Measurements from ENCODE around the gene EFHC1. TPM values are rescaled to one million over a fixed set of nuclear protein-coding genes. Genes with fewer than 3 reads are reported as not detected.

EFHC1 gene
- polyA plus RNA-seq, 3 donors from 2014 or later: 3.9 to 6.6 (median 5.0) TPM

DNA sequence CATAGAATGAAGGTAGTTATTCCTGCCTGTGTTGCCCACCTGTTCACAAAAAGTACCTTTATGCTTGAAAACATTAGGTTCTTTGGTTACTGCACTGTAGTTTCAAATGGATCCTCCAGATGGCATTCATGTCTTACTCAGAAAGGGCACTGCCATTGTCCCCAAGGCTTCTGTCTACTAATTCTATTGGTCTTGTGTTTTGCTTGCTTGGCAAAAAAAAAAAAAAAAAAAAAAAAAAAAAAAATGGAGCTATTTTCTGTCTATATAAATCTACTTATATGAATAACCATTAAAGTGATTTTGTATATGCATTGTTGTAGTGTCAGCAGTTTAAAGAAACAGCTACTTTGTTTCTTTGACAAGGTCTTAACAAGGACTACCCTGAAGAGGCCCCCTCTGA lies 12.7 kb upstream of the EFHC1 start:
- H3K4me1 Mint-ChIP-seq: no peaks in the 10 kb centered on the region
- peak in 1 of 3 donors; percentile 22 for DNase-seq
- H3K27ac Mint-ChIP-seq: no peak overlapping the region
- H3K9me3 Mint-ChIP-seq: no peaks in the 10 kb centered on the region
- no peak overlapping the region for H3K4me3 Mint-ChIP-seq
- H3K36me3 Mint-ChIP-seq: peaks cover 0 to 21% (median 13%) of the 10 kb centered on the region in 3 donors
- no peaks in the 10 kb centered on the region for H3K27me3 Mint-ChIP-seq (ENCODE audit: low read depth in 3 of 3)

GRCh38 chr6:52409499-52409898 lies 10.6 kb upstream of the EFHC1 start:
- no peak for DNase-seq
- H3K9me3 Mint-ChIP-seq: peaks cover 0 to 1% (median 0%) of the 10 kb centered on the region in 6 donors
- H3K27me3 Mint-ChIP-seq (ENCODE audit: low read depth in 3 of 3): no peaks in the 10 kb centered on the region
- no peak overlapping the region for H3K4me3 Mint-ChIP-seq
- no peaks in the 10 kb centered on the region for H3K4me1 Mint-ChIP-seq
- H3K27ac Mint-ChIP-seq: no peak overlapping the region
- peaks cover 0 to 9% (median 4%) of the 10 kb centered on the region in 3 donors for H3K36me3 Mint-ChIP-seq

DNA sequence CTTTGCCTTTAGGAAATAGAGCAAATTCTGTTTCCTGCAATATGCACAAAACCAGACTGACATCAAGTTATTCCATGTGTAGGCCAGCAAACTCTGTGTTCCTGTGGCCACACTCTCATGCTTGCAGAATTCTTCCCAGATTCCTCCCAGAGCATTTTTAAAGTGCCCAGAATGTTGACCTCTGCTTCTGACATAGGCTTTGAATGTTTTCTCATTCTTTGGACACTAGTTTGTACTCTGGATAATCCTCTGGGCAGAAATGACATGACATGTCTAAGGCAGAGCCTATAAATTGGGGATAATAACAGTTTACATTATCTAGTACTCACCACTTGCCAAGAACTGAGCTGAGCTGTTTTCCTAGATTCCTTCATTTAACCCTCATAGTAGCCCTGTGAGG lies 9.2 kb upstream of the EFHC1 start:
- no peaks in the 10 kb centered on the region for H3K27me3 Mint-ChIP-seq (ENCODE audit: low read depth in 3 of 3)
- H3K4me3 Mint-ChIP-seq: no peak overlapping the region
- H3K4me1 Mint-ChIP-seq: peaks cover 0 to 3% of the 10 kb centered on the region in 2 donors
- H3K27ac Mint-ChIP-seq: no peak overlapping the region
- no peaks in the 10 kb centered on the region for H3K36me3 Mint-ChIP-seq
- DNase-seq: no peak
- peaks cover 0 to 1% (median 0%) of the 10 kb centered on the region in 6 donors for H3K9me3 Mint-ChIP-seq

DNA sequence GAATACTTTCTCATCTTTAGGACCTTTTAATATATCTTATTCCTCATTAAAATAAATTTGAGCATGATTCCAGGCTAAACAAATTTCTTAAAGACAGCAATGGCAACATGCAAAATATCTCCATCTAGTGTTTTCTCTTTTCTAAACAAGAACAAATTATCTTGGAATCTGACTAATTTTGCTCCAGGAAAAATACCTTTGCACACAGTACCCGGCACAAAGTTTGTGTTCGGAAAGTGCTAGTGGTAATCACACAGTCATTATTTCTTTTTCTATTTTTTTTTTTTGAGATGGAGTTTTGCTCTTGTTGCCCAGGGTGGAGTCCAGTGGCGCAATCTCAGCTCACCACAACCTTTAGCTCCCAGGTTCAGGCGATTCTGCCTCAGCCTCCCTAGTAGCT lies 8.2 kb upstream of the EFHC1 start:
- Mint-ChIP-seq H3K4me3 (no peak overlapping the region), H3K27me3 (ENCODE audit: low read depth in 3 of 3) (peaks cover 0 to 3% (median 0%) of the 10 kb centered on the region in 3 donors), H3K9me3 (peaks cover 0 to 1% (median 0%) of the 10 kb centered on the region in 6 donors), H3K4me1 (peaks cover 0 to 6% of the 10 kb centered on the region in 2 donors), H3K36me3 (no peaks in the 10 kb centered on the region), H3K27ac (no peak overlapping the region)
- DNase-seq: no peak

GRCh38 chr6:52415333-52415732 lies 4.8 kb upstream of the EFHC1 start:
- Mint-ChIP-seq H3K9me3 (peaks cover 0 to 1% (median 0%) of the 10 kb centered on the region in 6 donors), H3K4me3 (no peak overlapping the region), H3K36me3 (no peaks in the 10 kb centered on the region), H3K27me3 (ENCODE audit: low read depth in 3 of 3) (peaks cover 0 to 3% (median 2%) of the 10 kb centered on the region in 3 donors), H3K4me1 (peaks cover 0 to 10% of the 10 kb centered on the region in 2 donors), H3K27ac (no peak overlapping the region)
- no peak for DNase-seq

GRCh38 chr6:52415917-52416628 lies 4.1 kb upstream of the EFHC1 start:
- H3K36me3 Mint-ChIP-seq: no peaks in the 10 kb centered on the region
- peaks cover 0 to 3% (median 2%) of the 10 kb centered on the region in 3 donors for H3K27me3 Mint-ChIP-seq (ENCODE audit: low read depth in 3 of 3)
- peaks cover 0 to 10% of the 10 kb centered on the region in 2 donors for H3K4me1 Mint-ChIP-seq
- DNase-seq: no peak
- H3K4me3 Mint-ChIP-seq: no peak overlapping the region
- H3K27ac Mint-ChIP-seq: no peak overlapping the region
- peaks cover 0 to 1% (median 0%) of the 10 kb centered on the region in 6 donors for H3K9me3 Mint-ChIP-seq

DNA sequence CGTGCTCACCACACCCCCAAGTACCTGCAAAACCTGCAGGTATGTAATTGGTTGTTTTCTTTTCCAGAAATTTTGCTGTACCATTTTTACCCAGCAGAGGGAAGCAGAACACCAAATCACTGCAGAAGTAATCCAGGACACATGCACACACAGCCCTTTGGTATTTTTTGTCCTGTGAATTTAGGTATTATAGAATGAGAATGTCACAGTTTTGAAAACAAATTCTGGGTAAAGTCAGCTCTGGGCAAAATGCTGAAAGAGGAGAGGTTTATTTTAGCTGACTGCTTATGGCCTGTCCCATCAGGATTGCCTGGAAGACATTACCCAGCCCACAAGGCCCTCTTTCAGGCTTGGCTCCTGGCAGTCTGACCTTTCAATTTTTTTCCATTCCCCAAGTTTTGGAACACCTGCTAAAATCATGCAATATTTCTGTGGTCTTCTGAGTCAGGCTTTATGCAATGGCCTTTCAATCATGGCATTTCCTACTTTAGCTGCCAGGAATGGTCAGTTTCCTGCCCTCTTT lies 3.5 kb upstream of the EFHC1 start:
- Mint-ChIP-seq H3K27ac (no peak overlapping the region), H3K36me3 (no peaks in the 10 kb centered on the region), H3K4me1 (peaks cover 0 to 10% of the 10 kb centered on the region in 2 donors), H3K4me3 (no peak overlapping the region), H3K27me3 (ENCODE audit: low read depth in 3 of 3) (peaks cover 0 to 3% (median 2%) of the 10 kb centered on the region in 3 donors), H3K9me3 (peaks cover 0 to 1% (median 0%) of the 10 kb centered on the region in 6 donors)
- DNase-seq: peak; percentile 50 to 63 (median 55)

DNA sequence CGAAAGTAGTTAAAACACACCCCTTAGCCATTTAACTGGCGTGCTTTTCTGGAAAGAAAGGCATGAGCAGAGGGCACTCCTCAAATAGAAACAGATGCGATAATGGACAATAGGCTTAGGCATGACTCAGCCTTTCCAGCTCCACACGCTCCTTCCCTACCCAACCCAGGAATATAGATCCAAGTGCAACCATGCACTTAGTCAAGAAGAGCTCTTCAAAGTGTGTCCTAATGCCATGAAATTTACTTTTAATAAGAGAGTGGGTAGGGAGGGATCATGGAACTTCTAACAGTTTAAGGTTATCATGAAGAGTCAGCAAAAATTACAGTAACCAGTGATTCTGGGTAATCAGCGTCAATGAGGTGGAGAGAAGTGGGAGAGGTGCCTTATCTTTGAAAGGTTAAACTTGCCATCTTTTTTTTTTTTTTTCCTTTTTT lies 2.4 kb upstream of the EFHC1 start:
- H3K27me3 Mint-ChIP-seq (ENCODE audit: low read depth in 3 of 3): peaks cover 0 to 3% (median 2%) of the 10 kb centered on the region in 3 donors
- H3K9me3 Mint-ChIP-seq: peaks cover 0 to 1% (median 0%) of the 10 kb centered on the region in 6 donors
- H3K27ac Mint-ChIP-seq: no peak overlapping the region
- H3K4me1 Mint-ChIP-seq: peaks cover 0 to 10% of the 10 kb centered on the region in 2 donors
- H3K36me3 Mint-ChIP-seq: no peaks in the 10 kb centered on the region
- H3K4me3 Mint-ChIP-seq: peak overlapping the region in 2 of 5 donors; percentile 9 to 14
- DNase-seq: no peak

DNA sequence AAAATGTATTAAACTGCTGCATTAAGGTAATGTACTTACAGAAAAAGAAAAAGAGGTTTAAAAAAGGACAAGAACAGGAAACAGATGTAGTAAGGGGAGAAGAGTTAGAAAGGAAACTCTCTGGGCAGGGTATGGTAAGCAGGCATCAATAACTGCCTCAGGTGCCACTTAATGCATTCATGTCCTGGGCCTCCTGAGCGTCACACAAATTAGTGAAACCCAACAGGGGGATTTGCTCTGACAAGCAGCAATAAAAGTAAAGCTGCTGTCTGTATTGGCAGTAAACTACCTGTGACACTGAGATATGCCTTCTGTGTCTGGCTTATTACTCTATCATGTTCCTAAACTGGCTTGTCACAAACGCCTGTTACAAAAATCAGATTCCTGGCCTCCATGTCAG lies 1.5 kb upstream of the EFHC1 start:
- H3K9me3 Mint-ChIP-seq: peaks cover 0 to 1% (median 0%) of the 10 kb centered on the region in 6 donors
- H3K4me3 Mint-ChIP-seq: peak overlapping the region in 4 of 5 donors; percentile 15 to 59 (median 18)
- H3K27me3 Mint-ChIP-seq (ENCODE audit: low read depth in 3 of 3): peaks cover 0 to 3% (median 2%) of the 10 kb centered on the region in 3 donors
- H3K4me1 Mint-ChIP-seq: peaks cover 0 to 10% of the 10 kb centered on the region in 2 donors
- no peaks in the 10 kb centered on the region for H3K36me3 Mint-ChIP-seq
- no peak for DNase-seq
- no peak overlapping the region for H3K27ac Mint-ChIP-seq

DNA sequence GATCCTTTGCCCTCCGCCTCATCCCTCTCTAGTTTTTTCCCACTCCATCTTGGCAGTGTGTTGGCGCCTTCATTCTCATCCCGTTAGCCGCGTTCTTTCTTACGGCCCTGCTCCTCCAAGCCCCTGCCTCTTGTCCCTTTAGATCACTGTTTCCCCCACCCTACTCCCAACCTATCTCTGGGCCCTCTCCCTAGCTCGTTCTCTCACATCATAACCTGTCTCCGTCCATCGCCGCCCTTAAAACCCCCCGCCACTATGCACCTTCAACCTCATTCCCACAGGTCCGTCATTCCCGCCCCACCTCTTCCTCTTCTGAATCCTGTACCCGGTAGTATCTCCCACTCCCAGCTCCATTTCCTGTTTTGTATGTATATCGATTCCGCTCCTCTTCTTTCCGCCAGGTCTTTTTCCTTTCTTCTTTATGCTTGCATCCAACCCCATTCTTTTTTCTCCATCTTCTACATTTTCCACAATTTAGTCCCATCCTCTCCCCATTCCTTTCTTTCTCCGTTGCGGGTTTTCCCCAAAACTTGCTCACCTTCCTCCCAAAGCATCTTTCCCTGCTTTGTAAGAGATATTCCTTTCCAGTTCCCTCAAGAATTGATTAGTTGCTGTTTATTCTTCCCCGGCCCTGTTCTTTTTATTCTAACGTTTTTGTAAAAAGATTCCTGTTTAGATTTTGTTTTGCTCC lies 671 bp downstream of the EFHC1 start:
- Mint-ChIP-seq H3K27ac (no peak overlapping the region), H3K4me3 (no peak overlapping the region), H3K36me3 (no peaks in the 10 kb centered on the region), H3K27me3 (ENCODE audit: low read depth in 3 of 3) (peaks cover 0 to 3% (median 2%) of the 10 kb centered on the region in 3 donors), H3K9me3 (no peaks in the 10 kb centered on the region), H3K4me1 (peaks cover 0 to 7% of the 10 kb centered on the region in 2 donors)
- peak in 1 of 3 donors; percentile 12 for DNase-seq

- Mint-ChIP-seq H3K27me3 (ENCODE audit: low read depth in 3 of 3) (peaks cover 0 to 2% (median 0%) of the 10 kb centered on the region in 3 donors), H3K36me3 (no peaks in the 10 kb centered on the region), H3K27ac (no peak overlapping the region), H3K9me3 (no peaks in the 10 kb centered on the region), H3K4me1 (peaks cover 0 to 4% of the 10 kb centered on the region in 2 donors), H3K4me3 (no peak overlapping the region)
- DNase-seq: no peak
Measured at GRCh38 chr6:52422156-52422555, 2.0 kb downstream of the EFHC1 start.

DNA sequence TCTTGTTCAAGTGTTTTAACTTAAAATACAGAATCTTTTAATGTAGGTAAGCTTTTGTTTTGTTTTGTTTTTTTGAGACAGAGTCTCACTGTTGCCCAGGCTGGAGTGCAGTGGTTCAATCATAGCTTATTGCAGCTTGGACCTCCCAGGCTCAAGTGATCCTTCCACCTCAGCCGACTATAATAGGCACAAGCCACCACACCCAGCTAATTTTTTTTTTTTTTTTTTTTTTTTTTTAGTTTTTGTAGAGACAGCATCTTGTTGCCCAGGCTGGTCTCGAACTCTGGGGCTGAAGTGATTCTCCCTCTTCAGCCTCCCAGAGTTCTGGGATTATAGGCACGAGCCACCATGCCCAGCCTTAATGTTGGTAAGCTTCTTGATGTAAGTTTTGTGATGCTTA lies 3.3 kb downstream of the EFHC1 start:
- H3K27me3 Mint-ChIP-seq (ENCODE audit: low read depth in 3 of 3): peaks cover 0 to 2% (median 0%) of the 10 kb centered on the region in 3 donors
- H3K36me3 Mint-ChIP-seq: no peaks in the 10 kb centered on the region
- H3K9me3 Mint-ChIP-seq: no peaks in the 10 kb centered on the region
- H3K27ac Mint-ChIP-seq: no peak overlapping the region
- H3K4me1 Mint-ChIP-seq: peaks cover 0 to 4% of the 10 kb centered on the region in 2 donors
- no peak for DNase-seq
- H3K4me3 Mint-ChIP-seq: no peak overlapping the region

GRCh38 chr6:52423971-52424381 lies 3.8 kb downstream of the EFHC1 start:
- no peak overlapping the region for H3K27ac Mint-ChIP-seq

GRCh38 chr6:52424513-52424912 lies 4.4 kb downstream of the EFHC1 start:
- Mint-ChIP-seq H3K36me3 (peaks cover 0 to 7% (median 3%) of the 10 kb centered on the region in 3 donors), H3K4me3 (no peak overlapping the region), H3K4me1 (no peaks in the 10 kb centered on the region), H3K9me3 (no peaks in the 10 kb centered on the region), H3K27me3 (ENCODE audit: low read depth in 3 of 3) (peaks cover 0 to 2% (median 0%) of the 10 kb centered on the region in 3 donors), H3K27ac (no peak overlapping the region)
- no peak for DNase-seq

More at GRCh38 chr6:52423971-52424381, 3.8 kb downstream of the EFHC1 start:
- H3K4me1 Mint-ChIP-seq: peaks cover 0 to 4% of the 10 kb centered on the region in 2 donors
- H3K9me3 Mint-ChIP-seq: no peaks in the 10 kb centered on the region
- H3K27me3 Mint-ChIP-seq (ENCODE audit: low read depth in 3 of 3): peaks cover 0 to 2% (median 0%) of the 10 kb centered on the region in 3 donors
- no peak overlapping the region for H3K4me3 Mint-ChIP-seq
- no peak for DNase-seq
- peaks cover 0 to 2% (median 0%) of the 10 kb centered on the region in 3 donors for H3K36me3 Mint-ChIP-seq
